ENCODE data around the gene BCCIP.

The BCCIP gene

GRCh38 chr10:125788156-125789034 is 35.0 kb upstream of the BCCIP start:
- TF ChIP-seq CTCF (conservative IDR thresholded peaks at IDR 0.05) (no peak), ZFX (IDR thresholded peaks at IDR 0.05) (no peak)
- H3K27ac ChIP-seq, result no peak overlapping the region

GRCh38 chr10:125792342-125793300 is 30.7 kb upstream of the BCCIP start:
- TF ChIP-seq ZFX (IDR thresholded peaks at IDR 0.05), result no peak
- no peak for TF ChIP-seq CTCF (conservative IDR thresholded peaks at IDR 0.05)
- no peak overlapping the region for H3K27ac ChIP-seq

GRCh38 chr10:125795128-125795527 is 28.2 kb upstream of the BCCIP start:
- no peak overlapping the region for H3K27ac ChIP-seq
- TF ChIP-seq ZFX (IDR thresholded peaks at IDR 0.05), result no peak
- no peak for TF ChIP-seq CTCF (conservative IDR thresholded peaks at IDR 0.05)

GRCh38 chr10:125795637-125796190 is 27.6 kb upstream of the BCCIP start:
- no peak overlapping the region for H3K27ac ChIP-seq
- no peak for TF ChIP-seq CTCF (conservative IDR thresholded peaks at IDR 0.05)
- no peak for TF ChIP-seq ZFX (IDR thresholded peaks at IDR 0.05)

GRCh38 chr10:125797424-125797823 is 25.9 kb upstream of the BCCIP start:
- no peak for TF ChIP-seq CTCF (conservative IDR thresholded peaks at IDR 0.05)
- TF ChIP-seq ZFX (IDR thresholded peaks at IDR 0.05), result no peak
- no peak overlapping the region for H3K27ac ChIP-seq

- H3K27ac ChIP-seq, result no peak overlapping the region
- TF ChIP-seq ZFX (IDR thresholded peaks at IDR 0.05), result no peak
- no peak for TF ChIP-seq CTCF (conservative IDR thresholded peaks at IDR 0.05)
These were observed 25.2 kb upstream of the BCCIP start for GRCh38 chr10:125797994-125798662.
